Measurements from ENCODE around the gene PSME4. TPM values are rescaled to one million over a fixed set of nuclear protein-coding genes. Genes with fewer than 3 reads are reported as not detected.

Gene PSME4
- total RNA-seq, 1 donor from 2014 or later: 74.3 TPM

GRCh38 chr2:53821810-53822209, 149.0 kb downstream of the PSME4 start:
- Mint-ChIP-seq H3K36me3 (ENCODE audit: low read depth) (peaks cover 29% of the 10 kb centered on the region), H3K27ac (no peak overlapping the region), H3K4me3 (no peak overlapping the region), H3K4me1 (no peaks in the 10 kb centered on the region), H3K27me3 (no peaks in the 10 kb centered on the region), H3K9me3 (no peaks in the 10 kb centered on the region)
- intact Hi-C loops (cut with micrococcal nuclease): no loop called here
- ChIA-PET POLR2A (no interaction called here), CTCF (no interaction called here)
- ATAC-seq (ENCODE audit: low read depth) (no peak), DNase-seq (no peak)
- TF ChIP-seq CTCF (IDR thresholded peaks at IDR 0.05): no peak

- H3K4me1 Mint-ChIP-seq: no peaks in the 10 kb centered on the region
- no peaks in the 10 kb centered on the region for H3K27me3 Mint-ChIP-seq
- H3K36me3 Mint-ChIP-seq (ENCODE audit: low read depth): peaks cover 38% of the 10 kb centered on the region
- no peak overlapping the region for H3K27ac Mint-ChIP-seq
- intact Hi-C loops (cut with micrococcal nuclease): no loop called here
- ChIA-PET POLR2A (no interaction called here), CTCF (no interaction called here)
- TF ChIP-seq CTCF (IDR thresholded peaks at IDR 0.05): no peak
- ATAC-seq (ENCODE audit: low read depth): no peak
- DNase-seq: no peak
- no peak overlapping the region for H3K4me3 Mint-ChIP-seq
- H3K9me3 Mint-ChIP-seq: no peaks in the 10 kb centered on the region
Observed at GRCh38 chr2:53820711-53821110, 150.1 kb downstream of the PSME4 start.

- Mint-ChIP-seq H3K4me3 (no peak overlapping the region), H3K27me3 (no peaks in the 10 kb centered on the region), H3K27ac (no peak overlapping the region), H3K9me3 (no peaks in the 10 kb centered on the region), H3K4me1 (no peaks in the 10 kb centered on the region), H3K36me3 (ENCODE audit: low read depth) (peaks cover 45% of the 10 kb centered on the region)
- TF ChIP-seq CTCF (IDR thresholded peaks at IDR 0.05): no peak
- CTCF ChIA-PET: no interaction called here
- POLR2A ChIA-PET: no interaction called here
- DNase-seq (no peak), ATAC-seq (ENCODE audit: low read depth) (no peak)
- intact Hi-C loops (cut with micrococcal nuclease): no loop called here
Observed at GRCh38 chr2:53820048-53820447, 150.7 kb downstream of the PSME4 start.

GRCh38 chr2:53819634-53820033, 151.2 kb downstream of the PSME4 start:
- H3K9me3 Mint-ChIP-seq: no peaks in the 10 kb centered on the region

GRCh38 chr2:53818854-53819435, 151.8 kb downstream of the PSME4 start:
- POLR2A ChIA-PET: interaction anchor here (0.6 kb wide), 1 partner anchor 1522 kb away, joined by 5 read pairs; no protein-coding TSS in a partner anchor
- intact Hi-C loops (cut with micrococcal nuclease): no loop called here
- Mint-ChIP-seq H3K9me3 (no peaks in the 10 kb centered on the region), H3K4me3 (no peak overlapping the region), H3K27ac (no peak overlapping the region), H3K27me3 (no peaks in the 10 kb centered on the region), H3K4me1 (no peaks in the 10 kb centered on the region), H3K36me3 (ENCODE audit: low read depth) (peaks cover 52% of the 10 kb centered on the region)
- ATAC-seq (ENCODE audit: low read depth): no peak
- no peak for TF ChIP-seq CTCF (IDR thresholded peaks at IDR 0.05)
- no peak for DNase-seq
- CTCF ChIA-PET: no interaction called here

More at GRCh38 chr2:53819634-53820033, 151.2 kb downstream of the PSME4 start:
- ATAC-seq (ENCODE audit: low read depth) (no peak), DNase-seq (no peak)
- ChIA-PET CTCF (no interaction called here), POLR2A (no interaction called here)
- H3K36me3 Mint-ChIP-seq (ENCODE audit: low read depth): peaks cover 48% of the 10 kb centered on the region
- no peak overlapping the region for H3K27ac Mint-ChIP-seq
- H3K4me1 Mint-ChIP-seq: no peaks in the 10 kb centered on the region
- H3K27me3 Mint-ChIP-seq: no peaks in the 10 kb centered on the region
- H3K4me3 Mint-ChIP-seq: no peak overlapping the region
- intact Hi-C loops (cut with micrococcal nuclease): no loop called here
- no peak for TF ChIP-seq CTCF (IDR thresholded peaks at IDR 0.05)

Other genes starting within 250 kb of the PSME4 start
- 7.0 and 7.6 TPM in 2 replicates for gene CHAC2, start 203.2 kb downstream of the PSME4 start, total RNA-seq
- 16.3 and 22.8 TPM in 2 replicates for gene ASB3, start 184.0 kb downstream of the PSME4 start, total RNA-seq
- 16.8 and 18.2 TPM in 2 replicates for gene ERLEC1, start 183.9 kb downstream of the PSME4 start, total RNA-seq
- 5.7 and 6.3 TPM in 2 replicates for gene GPR75, start 111.0 kb downstream of the PSME4 start, total RNA-seq
- gene ACYP2, start 144.6 kb upstream of the PSME4 start, total RNA-seq: 14.9 and 15.9 TPM in 2 replicates